Karpas-422 (cell line): ENCODE results near the gene ZNF514. TPM values are rescaled to one million over a fixed set of nuclear protein-coding genes. Genes with fewer than 3 reads are reported as not detected.

Experiments used
- DNase-seq: peaks from one replicate; pipeline ENCODE4 v3.0.0-alpha.2; 2015
- H2AFZ ChIP-seq: fragments of 200-600 bp; sonication (generic); 2 replicates; pipeline ENCODE4 v1.6.1; 2014; ENCODE audit warnings: antibody characterized with exemption, low read length, mixed read lengths
- H3K27ac ChIP-seq: fragments of 200-600 bp; sonication (generic); 2 replicates; pipeline ENCODE4 v1.5.1; 2014; ENCODE audit warnings: mild to moderate bottlenecking, low read length, moderate library complexity
- H3K27me3 ChIP-seq: fragments of 200-600 bp; sonication (generic); 2 replicates; pipeline ENCODE4 v1.6.1; 2014; ENCODE audit warnings: low read length, mixed read lengths
- H3K36me3 ChIP-seq: fragments of 200-600 bp; sonication (generic); 2 replicates; pipeline ENCODE4 v1.6.1; 2014; ENCODE audit warnings: low read length, mixed read lengths; ENCODE audit not compliant: insufficient read depth
- H3K4me1 ChIP-seq: fragments of 200-600 bp; sonication (generic); 2 replicates; pipeline ENCODE4 v1.6.1; 2014; ENCODE audit warnings: mild to moderate bottlenecking, low read length, mixed read lengths
- H3K4me2 ChIP-seq: fragments of 200-600 bp; sonication (generic); 2 replicates; pipeline ENCODE4 v1.6.1; 2014; ENCODE audit warnings: low read length, low read depth, mild to moderate bottlenecking; ENCODE audit not compliant: poor library complexity, severe bottlenecking
- H3K4me3 ChIP-seq: fragments of 200-600 bp; sonication (generic); 2 replicates; pipeline ENCODE4 v1.5.1; 2014; ENCODE audit warnings: mild to moderate bottlenecking, antibody characterized with exemption, low read length, mixed read lengths
- H3K79me2 ChIP-seq: fragments of 200-600 bp; sonication (generic); 2 replicates; pipeline ENCODE4 v1.6.1; 2014; ENCODE audit warnings: mild to moderate bottlenecking, low read length, mixed read lengths
- H3K9ac ChIP-seq: fragments of 200-600 bp; sonication (generic); 2 replicates; pipeline ENCODE4 v1.6.0; 2014; ENCODE audit warnings: low read length
- H3K9me2 ChIP-seq: fragments of 200-600 bp; sonication (generic), shearing (Covaris generic); replicated peaks from 2 replicates; pipeline ENCODE4 v1.6.0; 2014; ENCODE audit warnings: mild to moderate bottlenecking, low read length, moderate library complexity; ENCODE audit not compliant: insufficient read depth
- H3K9me3 ChIP-seq: fragments of 300-700, 200-600 bp; sonication (generic); 2 replicates; pipeline ENCODE4 v1.6.1; 2014; ENCODE audit warnings: low read length, mixed read lengths
- H4K20me1 ChIP-seq: fragments of 200-600 bp; sonication (generic); 2 replicates; pipeline ENCODE4 v1.6.1; 2014; ENCODE audit warnings: mild to moderate bottlenecking, antibody characterized with exemption, low read length, low read depth; ENCODE audit not compliant: insufficient read depth
- total RNA-seq: library from RNA; depleted of rRNA; stranded (reverse); fragments of >200 nt; shearing (Covaris generic); gene quantifications from 2 replicates; pipeline ENCODE4 v1.2.3, GENCODE V29; 2014; ENCODE audit warnings: low replicate concordance

ZNF514 gene
- total RNA-seq, 1 experiment from 2014 or later = 9.5 TPM

DNA sequence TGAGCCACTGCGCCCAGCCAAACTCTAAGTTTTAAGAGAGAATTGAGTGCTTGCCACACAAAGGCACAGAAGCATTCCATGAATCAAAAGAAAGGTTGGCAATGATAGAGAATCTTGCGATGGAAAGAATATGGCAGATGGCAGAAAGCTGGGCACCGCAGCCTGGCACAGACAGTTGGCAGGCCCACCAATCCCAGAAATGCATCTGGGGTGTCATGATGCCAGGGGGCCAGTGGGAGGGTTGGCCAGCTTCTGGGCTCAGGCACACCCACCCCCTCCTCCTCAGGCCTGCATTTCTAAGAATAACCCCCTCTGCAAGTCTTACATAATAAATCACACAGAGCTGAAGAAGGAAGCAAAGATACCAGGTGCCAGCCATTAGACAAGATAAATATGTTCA, 25.5 kb upstream of the ZNF514 start:
- no peaks in the 10 kb centered on the region for H3K9me3 ChIP-seq
- DNase-seq = no peak
- no peaks in the 10 kb centered on the region for H3K27me3 ChIP-seq
- H3K9ac ChIP-seq = no peak overlapping the region
- no peak overlapping the region for H2AFZ ChIP-seq
- H3K36me3 ChIP-seq = peaks cover 25% of the 10 kb centered on the region
- no peaks in the 10 kb centered on the region for H3K79me2 ChIP-seq
- H3K27ac ChIP-seq = no peak overlapping the region
- no peaks in the 10 kb centered on the region for H3K4me1 ChIP-seq
- no peaks in the 10 kb centered on the region for H4K20me1 ChIP-seq
- H3K9me2 ChIP-seq = no peaks in the 10 kb centered on the region
- H3K4me2 ChIP-seq = no peak overlapping the region
- no peak overlapping the region for H3K4me3 ChIP-seq

- H3K27me3 ChIP-seq = no peaks in the 10 kb centered on the region
Measured at GRCh38 chr2:95181774-95182173, 22.1 kb upstream of the ZNF514 start.

DNA sequence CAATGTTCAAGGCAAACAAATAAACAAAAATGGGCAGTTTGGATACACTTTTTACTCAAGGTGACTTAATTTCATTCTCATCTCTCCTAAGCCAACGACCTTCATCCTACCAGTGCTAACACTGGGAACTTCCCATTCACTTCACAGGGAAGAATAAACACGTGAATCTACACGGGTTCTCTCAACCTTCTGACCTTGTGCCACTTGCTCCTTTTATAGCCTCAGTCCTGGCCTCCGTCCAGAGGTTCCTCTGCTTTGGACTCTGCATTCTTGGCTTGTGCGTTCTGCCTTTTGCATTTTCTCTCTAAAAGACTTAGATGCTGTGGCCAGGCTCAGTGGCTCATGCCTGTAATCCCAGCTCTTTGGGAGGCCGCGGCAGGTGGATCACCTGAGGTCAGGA, 19.8 kb upstream of the ZNF514 start:
- no peak overlapping the region for H3K4me2 ChIP-seq
- H3K4me3 ChIP-seq = no peak overlapping the region
- no peak overlapping the region for H3K27ac ChIP-seq
- H4K20me1 ChIP-seq = no peaks in the 10 kb centered on the region
- DNase-seq = no peak
- no peaks in the 10 kb centered on the region for H3K4me1 ChIP-seq
- H3K36me3 ChIP-seq = peaks cover 28% of the 10 kb centered on the region
- no peaks in the 10 kb centered on the region for H3K9me2 ChIP-seq
- peaks cover 7% of the 10 kb centered on the region for H3K79me2 ChIP-seq
- no peak overlapping the region for H3K9ac ChIP-seq
- no peak overlapping the region for H2AFZ ChIP-seq
- H3K9me3 ChIP-seq = no peaks in the 10 kb centered on the region
- no peaks in the 10 kb centered on the region for H3K27me3 ChIP-seq

More at GRCh38 chr2:95181774-95182173, 22.1 kb upstream of the ZNF514 start:
- no peak overlapping the region for H3K4me2 ChIP-seq
- H3K27ac ChIP-seq = no peak overlapping the region
- no peaks in the 10 kb centered on the region for H3K9me2 ChIP-seq
- no peak overlapping the region for H3K9ac ChIP-seq
- no peaks in the 10 kb centered on the region for H4K20me1 ChIP-seq
- peaks cover 28% of the 10 kb centered on the region for H3K36me3 ChIP-seq
- H3K4me3 ChIP-seq = no peak overlapping the region
- no peaks in the 10 kb centered on the region for H3K9me3 ChIP-seq
- no peaks in the 10 kb centered on the region for H3K79me2 ChIP-seq
- no peak overlapping the region for H2AFZ ChIP-seq
- DNase-seq = no peak
- no peaks in the 10 kb centered on the region for H3K4me1 ChIP-seq

DNA sequence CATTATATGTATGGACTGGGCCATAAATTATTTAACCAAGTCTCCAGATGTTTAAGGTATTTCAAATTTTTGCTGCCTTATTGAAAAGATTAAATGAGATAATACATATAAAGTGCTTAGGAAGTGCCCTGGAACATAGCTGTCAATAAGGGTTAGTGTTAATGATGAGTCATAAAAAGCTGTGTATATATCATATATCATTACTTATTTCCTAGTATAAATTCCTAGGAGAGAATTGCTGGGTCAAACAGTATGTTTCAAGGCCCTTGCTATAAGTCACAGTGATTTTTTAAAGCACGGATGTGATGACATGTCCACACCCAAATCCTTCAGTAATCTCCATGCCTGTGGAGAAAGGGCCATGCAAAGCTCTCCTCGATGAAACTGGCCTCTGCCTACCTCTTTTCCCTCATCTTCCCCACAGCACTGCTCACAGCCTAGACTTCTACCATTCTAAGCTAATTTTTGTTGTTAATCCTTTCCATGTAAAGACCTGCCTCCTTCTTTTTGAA, 14.4 kb upstream of the ZNF514 start:
- H3K27me3 ChIP-seq = no peaks in the 10 kb centered on the region
- no peaks in the 10 kb centered on the region; the same call in 1 of the 2 replicates for H3K36me3 ChIP-seq
- no peaks in the 10 kb centered on the region for H3K4me1 ChIP-seq
- no peaks in the 10 kb centered on the region for H3K9me2 ChIP-seq
- H2AFZ ChIP-seq = no peak overlapping the region
- H3K9me3 ChIP-seq = no peaks in the 10 kb centered on the region
- DNase-seq = no peak
- peaks cover 20% of the 10 kb centered on the region for H3K79me2 ChIP-seq
- no peak overlapping the region for H3K9ac ChIP-seq
- no peak overlapping the region for H3K4me3 ChIP-seq
- H3K27ac ChIP-seq = no peak overlapping the region
- no peak overlapping the region for H3K4me2 ChIP-seq
- no peaks in the 10 kb centered on the region for H4K20me1 ChIP-seq

GRCh38 chr2:95171902-95172301, 12.3 kb upstream of the ZNF514 start:
- H3K9me3 ChIP-seq = no peaks in the 10 kb centered on the region
- no peak overlapping the region for H3K9ac ChIP-seq
- H3K4me3 ChIP-seq = no peak overlapping the region
- H4K20me1 ChIP-seq = no peaks in the 10 kb centered on the region
- H3K27ac ChIP-seq = no peak overlapping the region
- H3K79me2 ChIP-seq = peaks cover 21% of the 10 kb centered on the region
- H2AFZ ChIP-seq = no peak overlapping the region
- no peak for DNase-seq
- no peaks in the 10 kb centered on the region for H3K27me3 ChIP-seq
- no peaks in the 10 kb centered on the region; the same call in 1 of the 2 replicates for H3K4me1 ChIP-seq
- H3K36me3 ChIP-seq = no peaks in the 10 kb centered on the region
- H3K9me2 ChIP-seq = no peaks in the 10 kb centered on the region
- H3K4me2 ChIP-seq = no peak overlapping the region

DNA sequence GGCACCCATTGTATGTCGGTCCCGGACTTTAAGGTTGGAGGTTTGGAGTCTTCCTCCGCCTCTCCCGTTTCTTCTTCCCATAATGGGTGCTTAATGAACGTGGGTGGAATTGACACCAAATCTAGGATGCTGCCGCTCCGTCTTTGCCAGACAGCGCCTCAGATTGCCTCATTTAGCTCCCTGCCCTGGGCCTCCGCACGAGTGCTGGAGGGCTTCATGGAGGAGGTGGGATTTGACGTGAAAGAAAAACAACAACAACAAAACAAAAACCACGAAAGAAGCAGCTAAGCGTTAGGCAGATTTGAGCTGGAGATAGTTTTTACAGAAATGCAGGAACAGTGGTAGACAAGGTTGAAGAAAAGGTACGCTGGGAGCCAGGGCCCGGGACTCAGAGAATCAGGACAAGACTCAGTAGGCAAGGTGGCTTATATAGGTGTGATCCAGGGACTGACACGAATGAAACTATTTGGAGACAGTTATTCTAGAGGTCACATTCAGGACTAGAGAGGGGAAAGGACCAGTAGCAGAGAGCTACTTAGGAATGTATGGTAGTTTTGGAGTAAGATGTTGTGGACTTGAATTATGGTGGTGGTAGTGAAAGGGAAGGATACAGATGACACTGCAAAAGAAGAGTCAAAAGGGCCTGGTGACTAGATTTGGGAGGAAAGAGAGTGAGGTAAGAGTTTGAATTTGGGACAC, 6.6 kb upstream of the ZNF514 start:
- no peak overlapping the region for H3K27ac ChIP-seq
- peaks cover 20% of the 10 kb centered on the region for H3K4me1 ChIP-seq
- no peak for DNase-seq
- H3K79me2 ChIP-seq = peaks cover 28% of the 10 kb centered on the region
- peak overlapping the region; percentile 87 for H3K4me3 ChIP-seq
- no peaks in the 10 kb centered on the region for H3K9me2 ChIP-seq
- H3K9me3 ChIP-seq = no peaks in the 10 kb centered on the region
- H3K9ac ChIP-seq = peak overlapping the region; percentile 87
- H3K27me3 ChIP-seq = no peaks in the 10 kb centered on the region
- H3K36me3 ChIP-seq = no peaks in the 10 kb centered on the region
- no peaks in the 10 kb centered on the region for H4K20me1 ChIP-seq
- H3K4me2 ChIP-seq = peak overlapping the region; percentile 92
- H2AFZ ChIP-seq = peak overlapping the region; percentile 47

DNA sequence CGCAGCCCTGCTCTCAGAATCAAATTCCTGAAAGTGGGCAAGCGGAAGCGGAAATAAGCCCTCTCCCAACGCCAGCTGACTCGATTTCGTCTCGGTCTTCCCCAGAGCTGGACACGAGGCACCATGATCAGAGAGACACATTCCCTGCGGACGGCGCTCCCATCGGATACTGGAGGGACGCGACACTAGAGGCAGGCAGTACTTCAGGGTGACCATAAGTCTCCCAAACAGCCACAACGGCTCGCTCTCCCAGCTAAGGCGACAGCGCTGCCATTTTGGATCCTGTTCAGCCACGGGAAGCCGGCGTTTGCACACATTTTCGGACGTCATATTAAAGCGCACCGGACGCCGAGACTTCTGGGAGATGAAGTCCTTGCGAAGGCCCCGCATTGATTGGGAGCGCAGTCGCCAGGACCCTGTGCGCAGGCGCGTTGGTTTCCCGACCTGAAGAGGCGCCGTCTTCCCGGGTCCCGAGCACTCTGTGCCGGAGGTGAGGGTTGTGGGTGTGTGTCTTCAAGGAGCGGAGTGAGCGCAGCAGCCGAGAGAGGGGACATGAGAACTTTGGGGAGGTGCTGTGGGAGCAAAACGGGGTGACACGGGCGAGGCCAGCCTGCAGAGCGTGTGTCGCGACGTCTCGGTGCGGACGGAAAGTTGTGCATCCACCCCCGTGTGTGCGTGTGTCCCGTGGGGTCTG, 5.9 kb upstream of the ZNF514 start, which contains the start of gene ZNF2:
TSS of gene ZNF2 (plus strand) at position 439 of the 694 bp plus-strand sequence. CDS start 10,418 bp downstream, outside the sequence.
- peak within 1 kb of the TSS; percentile 87 for H3K4me3 ChIP-seq
- peaks cover 20% of the 10 kb centered on the region for H3K4me1 ChIP-seq
- no peak within 1 kb of the TSS for H3K27ac ChIP-seq
- DNase-seq = peak; percentile 99
- H4K20me1 ChIP-seq = no peaks in the 10 kb centered on the region
- peak within 1 kb of the TSS; percentile 91 for H2AFZ ChIP-seq
- H3K9ac ChIP-seq = peak within 1 kb of the TSS; percentile 87
- no peaks in the 10 kb centered on the region for H3K9me2 ChIP-seq
- peaks cover 28% of the 10 kb centered on the region for H3K79me2 ChIP-seq
- no peaks in the 10 kb centered on the region for H3K9me3 ChIP-seq
- H3K4me2 ChIP-seq = peak within 1 kb of the TSS; percentile 92
- no peaks in the 10 kb centered on the region for H3K36me3 ChIP-seq
- no peaks in the 10 kb centered on the region for H3K27me3 ChIP-seq

- no peaks in the 10 kb centered on the region for H3K9me2 ChIP-seq
- H3K4me1 ChIP-seq = peaks cover 20% of the 10 kb centered on the region
- H4K20me1 ChIP-seq = no peaks in the 10 kb centered on the region
- no peak for DNase-seq
- H3K79me2 ChIP-seq = peaks cover 28% of the 10 kb centered on the region
- no peaks in the 10 kb centered on the region for H3K36me3 ChIP-seq
- H3K9ac ChIP-seq = peak overlapping the region; percentile 87
- H3K27ac ChIP-seq = no peak overlapping the region
- H2AFZ ChIP-seq = peak overlapping the region; percentile 91
- H3K4me3 ChIP-seq = peak overlapping the region; percentile 87
- no peaks in the 10 kb centered on the region for H3K9me3 ChIP-seq
- no peaks in the 10 kb centered on the region for H3K27me3 ChIP-seq
- peak overlapping the region; percentile 92 for H3K4me2 ChIP-seq
Measured at GRCh38 chr2:95165030-95165370, 5.4 kb upstream of the ZNF514 start.
